Stimulated activated CD4-positive, alpha-beta T cell treated with anti-CD3 and anti-CD28 coated beads, TNF-alpha, amount 100 ng/mL, for 1 hour (primary cell): ENCODE data around the gene KLHL7.
"Not testable (repeated sequence)": the region's sequence is repeated elsewhere in the genome, so short reads cannot be mapped to it uniquely, and the experiment has no call there.

ENCODE experiments used
- DNase-seq, 3 donors: peaks; one replicate each; pipeline ENCODE4 v3.0.0-alpha.2; 2020; ENCODE audit warnings: low read depth in 3 of 3, low spot score in 1 of 3

The KLHL7 gene

DNA sequence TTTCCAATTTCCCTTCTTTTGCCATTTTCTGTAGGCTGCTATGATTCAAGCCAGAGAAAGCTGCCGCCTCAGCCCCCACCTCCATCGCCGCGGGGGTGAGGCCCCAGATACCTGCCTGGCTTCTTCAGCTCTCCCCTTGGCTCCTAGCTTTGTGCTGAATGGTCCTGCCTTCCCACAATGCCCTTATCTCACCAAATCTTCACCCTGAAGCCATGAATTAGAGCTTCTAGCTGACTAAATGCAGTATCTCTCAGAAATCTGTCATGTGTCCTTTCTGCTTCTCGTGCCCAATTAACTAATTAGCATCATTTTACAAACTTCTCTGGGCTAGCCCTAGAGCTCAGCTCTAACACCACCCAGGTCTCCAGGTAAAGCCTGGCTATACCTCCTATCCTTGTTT lies 108.8 kb downstream of the KLHL7 start:
- DNase-seq: no peak

DNA sequence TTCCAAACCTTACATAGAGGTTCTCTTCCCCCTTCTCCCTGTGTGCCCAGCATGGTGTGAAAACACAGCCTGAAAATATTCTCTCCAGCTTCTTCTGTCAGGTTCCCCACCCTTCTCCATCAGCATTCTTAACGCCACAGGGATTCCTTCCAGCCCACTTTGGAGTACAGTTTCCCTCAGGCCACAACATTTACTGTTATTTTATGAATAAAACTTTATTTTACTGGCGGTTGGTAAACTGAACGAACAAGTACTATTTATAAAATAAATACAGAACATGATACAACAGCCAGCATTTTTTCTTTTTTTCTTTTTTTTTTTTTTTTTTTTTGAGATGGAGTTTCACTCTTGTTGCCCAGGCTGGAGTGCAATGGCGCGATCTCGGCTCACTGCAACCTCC lies 109.4 kb downstream of the KLHL7 start:
- DNase-seq: no peak

DNA sequence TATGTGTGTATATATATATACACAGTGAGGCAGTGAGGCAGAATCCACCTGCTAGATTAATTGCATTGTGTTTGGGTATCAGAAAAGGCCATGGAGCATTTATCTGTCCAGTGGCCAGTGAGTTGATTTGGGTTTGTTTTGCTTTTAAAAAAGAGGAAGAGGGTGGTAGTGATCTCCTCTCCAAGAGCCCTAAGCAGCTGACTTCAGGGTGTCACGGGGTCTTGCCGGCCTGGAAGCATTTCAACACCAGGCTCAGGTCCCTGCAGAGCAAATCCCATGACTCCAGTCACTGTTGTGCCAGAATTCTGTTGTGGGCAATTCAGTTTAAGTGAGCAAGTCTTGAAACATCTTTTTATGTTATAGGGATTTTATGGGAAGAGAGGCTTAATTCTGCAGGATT lies 110.4 kb downstream of the KLHL7 start:
- DNase-seq: no peak

DNA sequence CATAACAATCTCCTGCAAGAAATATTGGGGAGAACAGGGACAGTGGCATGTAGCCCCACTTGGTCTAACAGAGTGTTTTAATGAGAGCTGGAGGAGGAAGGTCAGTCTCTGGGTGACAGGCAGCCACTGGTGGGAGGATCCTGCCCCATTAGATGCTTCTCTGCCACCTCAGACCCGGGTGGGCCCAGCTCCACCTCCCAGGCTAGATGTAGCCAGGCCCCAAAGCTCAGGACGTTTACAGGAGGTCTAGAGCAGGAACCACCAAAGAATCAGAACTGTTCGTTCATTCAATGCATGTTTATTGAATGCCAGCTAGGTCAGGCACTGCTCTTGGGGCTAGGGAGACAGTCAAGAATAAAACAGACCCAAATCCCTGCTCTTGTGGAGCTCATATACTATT lies 112.6 kb downstream of the KLHL7 start:
- no peak for DNase-seq

DNA sequence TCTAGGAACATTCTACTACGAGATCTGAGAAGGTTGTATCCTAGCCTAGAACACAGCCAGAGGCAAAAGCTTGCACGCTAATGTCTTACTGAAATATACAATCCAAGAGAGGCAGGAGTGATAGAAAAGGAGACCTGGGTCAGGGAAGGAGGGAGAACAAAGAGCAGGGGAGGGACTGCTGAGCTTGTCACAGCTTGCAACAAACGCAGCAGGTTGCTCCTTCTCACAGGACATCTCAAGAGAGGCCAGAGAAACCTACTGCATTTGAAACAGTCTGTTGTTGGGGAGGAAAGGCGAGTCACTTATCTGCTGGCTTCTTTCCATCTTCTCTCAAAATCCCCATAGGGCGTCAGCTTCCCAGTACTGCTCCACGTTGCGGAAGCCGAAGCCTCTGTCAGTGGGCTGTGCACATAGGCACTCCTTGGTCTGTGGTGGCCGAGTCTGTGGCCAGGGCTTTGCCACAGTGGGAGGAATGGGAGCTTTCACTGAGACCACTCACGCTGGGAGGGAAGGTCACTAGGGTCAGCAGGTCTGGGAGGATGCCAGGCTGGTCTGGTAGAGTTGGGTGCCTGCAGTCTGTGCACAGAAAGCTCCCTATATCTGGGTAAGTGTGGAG lies 115.2 kb downstream of the KLHL7 start:
- DNase-seq: no peak

DNA sequence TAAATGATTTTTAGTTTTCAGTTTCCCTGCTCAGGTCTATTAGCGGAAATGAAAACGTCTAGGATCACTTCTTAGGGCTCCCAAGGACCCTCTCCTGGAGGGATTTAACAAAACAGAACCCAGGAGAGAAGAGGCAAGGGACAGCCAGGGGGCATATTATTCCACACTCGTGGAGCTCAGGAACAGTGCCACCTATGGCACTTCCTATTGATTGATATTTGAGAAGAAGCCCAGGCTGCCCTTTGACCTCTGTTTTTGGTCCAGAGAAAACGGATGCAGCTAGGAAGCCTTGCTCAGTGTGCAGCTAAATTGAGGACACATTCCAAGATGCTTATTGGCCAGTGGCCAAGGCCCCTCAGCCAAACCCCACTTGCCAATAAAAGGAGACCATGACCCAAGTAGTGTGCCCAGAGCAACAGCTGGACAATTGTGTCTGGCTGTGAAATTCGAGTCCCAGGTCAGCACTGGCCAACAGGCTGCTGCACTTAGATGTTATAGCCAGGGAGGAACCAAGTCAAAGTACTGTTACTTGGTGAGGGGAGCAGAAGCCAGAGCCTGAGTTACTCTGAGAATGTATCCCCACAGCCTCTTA lies 117.0 kb downstream of the KLHL7 start:
- no peak for DNase-seq

DNA sequence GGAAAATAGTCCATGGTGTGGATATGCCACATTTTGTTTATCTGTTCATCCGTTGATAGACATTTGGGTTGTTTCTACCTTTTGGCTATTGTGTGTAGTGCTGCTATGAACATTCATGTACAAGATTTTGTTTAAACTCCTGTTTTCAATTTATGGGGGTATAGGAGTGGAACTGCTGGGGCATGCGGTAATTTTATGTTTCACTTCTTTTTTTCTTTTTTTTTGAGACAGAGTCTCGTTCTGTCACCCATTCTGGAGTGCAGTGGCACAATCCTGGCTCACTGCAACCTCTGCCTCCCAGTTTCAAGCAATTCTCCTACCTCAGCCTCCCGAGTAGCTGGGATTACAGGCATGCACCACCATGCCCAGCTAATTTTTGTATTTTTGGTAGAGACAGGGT lies 118.8 kb downstream of the KLHL7 start:
- not testable (repeated sequence) for DNase-seq

DNA sequence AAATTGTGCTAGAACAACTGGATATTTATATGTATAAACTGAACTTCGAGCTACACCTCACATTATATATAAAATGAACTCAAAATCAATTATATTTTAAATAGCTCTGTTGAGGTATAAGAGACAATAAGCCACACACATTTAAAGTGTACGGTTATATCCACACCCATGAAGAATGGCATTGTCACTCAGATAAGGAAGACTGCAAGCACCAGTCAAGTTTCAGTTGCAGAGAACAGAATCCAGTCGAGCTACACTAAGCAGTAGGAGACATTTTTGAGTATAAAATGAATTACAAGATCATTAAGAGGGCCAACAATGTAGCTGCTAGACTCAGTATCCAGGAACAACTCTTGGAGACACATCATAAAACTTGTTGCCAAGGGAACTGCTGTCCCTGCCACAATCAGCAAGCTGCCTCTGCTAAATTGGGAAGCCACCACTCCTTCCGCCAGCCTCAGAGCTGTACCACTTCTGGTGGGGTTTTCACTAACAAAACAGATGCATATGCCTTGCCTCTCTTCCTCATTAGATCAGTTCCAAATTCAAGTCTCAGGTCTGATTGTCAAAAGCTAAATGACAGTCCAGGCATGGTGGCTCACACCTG lies 121.4 kb downstream of the KLHL7 start:
- no peak for DNase-seq
